Measurements from ENCODE around the gene FAM222A.

FAM222A gene

DNA sequence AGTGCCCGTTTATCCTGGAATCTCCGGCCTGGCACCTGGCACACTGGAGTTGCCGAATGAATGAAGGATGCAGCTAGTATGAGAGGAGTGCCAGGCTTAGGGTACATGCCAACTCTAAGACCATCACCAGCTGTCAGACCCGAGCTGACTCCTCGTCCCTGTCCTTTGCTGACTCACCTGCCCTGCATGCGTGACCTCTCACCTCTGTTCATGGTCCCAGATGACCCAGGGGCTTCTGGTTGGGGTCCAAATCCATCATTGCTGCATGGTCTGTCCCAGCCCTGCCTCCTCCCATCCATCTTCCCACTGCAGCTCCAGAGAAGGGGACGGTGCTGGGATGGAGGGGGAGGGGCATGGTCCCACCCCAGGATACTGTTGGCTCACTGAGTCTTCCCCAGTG, 9.9 kb upstream of the FAM222A start:
- Histone ChIP-seq H3K4me3 (ENCODE audit: low read depth, low read length) (no peak overlapping the region), H3K27ac (ENCODE audit: low read depth, low read length) (no peak overlapping the region), H3K4me1 (ENCODE audit: control insufficient read depth, insufficient read depth, low read length, unreplicated experiment) (no peaks in the 10 kb centered on the region), H3K36me3 (ENCODE audit: insufficient read depth, low read length) (no peaks in the 10 kb centered on the region), H2AFZ (ENCODE audit: low read length, unreplicated experiment) (no peak overlapping the region), H3K79me2 (ENCODE audit: control insufficient read depth, insufficient read depth, low read length, unreplicated experiment) (no peaks in the 10 kb centered on the region), H3K27me3 (ENCODE audit: insufficient read depth, low read length) (peaks cover 11% of the 10 kb centered on the region)

DNA sequence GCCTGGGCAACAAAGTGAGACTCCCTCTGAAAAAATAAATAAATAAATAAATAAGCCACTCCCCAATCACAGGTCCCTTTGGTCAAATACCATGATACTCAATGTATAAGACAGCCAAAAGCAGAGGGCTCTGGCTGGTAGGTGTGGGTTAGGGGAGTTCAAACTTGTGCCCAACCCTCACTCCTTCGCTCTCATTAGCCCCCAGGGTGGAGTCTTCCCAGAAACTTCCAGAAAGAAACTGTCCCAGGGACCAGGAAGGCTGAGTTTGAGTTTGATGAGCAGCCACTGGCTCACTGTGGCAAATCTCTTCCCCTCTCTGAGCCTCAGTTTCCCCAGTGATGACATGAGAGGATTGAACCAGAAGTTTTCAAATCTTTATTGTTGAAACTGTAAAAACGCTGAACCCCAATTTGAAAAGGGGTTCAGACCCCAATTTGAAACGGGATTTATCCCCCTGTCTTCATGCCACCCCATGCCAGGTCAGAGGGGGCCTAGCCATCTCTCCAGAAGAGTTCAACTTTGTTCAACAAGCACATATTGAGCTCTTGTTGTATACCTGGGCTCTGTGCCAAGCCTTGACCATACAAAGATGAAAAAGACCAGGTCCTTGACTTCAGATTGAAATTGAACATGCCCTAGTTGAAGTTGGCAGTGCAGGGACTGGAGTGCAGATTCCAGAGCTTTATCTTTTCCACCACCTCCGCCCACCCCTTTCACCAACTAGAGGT, 9.1 kb upstream of the FAM222A start:
- Histone ChIP-seq H3K36me3 (ENCODE audit: insufficient read depth, low read length) (no peaks in the 10 kb centered on the region), H3K79me2 (ENCODE audit: control insufficient read depth, insufficient read depth, low read length, unreplicated experiment) (no peaks in the 10 kb centered on the region), H3K27me3 (ENCODE audit: insufficient read depth, low read length) (peaks cover 11% of the 10 kb centered on the region), H3K27ac (ENCODE audit: low read depth, low read length) (no peak overlapping the region), H2AFZ (ENCODE audit: low read length, unreplicated experiment) (no peak overlapping the region), H3K4me3 (ENCODE audit: low read depth, low read length) (no peak overlapping the region), H3K4me1 (ENCODE audit: control insufficient read depth, insufficient read depth, low read length, unreplicated experiment) (no peaks in the 10 kb centered on the region)

DNA sequence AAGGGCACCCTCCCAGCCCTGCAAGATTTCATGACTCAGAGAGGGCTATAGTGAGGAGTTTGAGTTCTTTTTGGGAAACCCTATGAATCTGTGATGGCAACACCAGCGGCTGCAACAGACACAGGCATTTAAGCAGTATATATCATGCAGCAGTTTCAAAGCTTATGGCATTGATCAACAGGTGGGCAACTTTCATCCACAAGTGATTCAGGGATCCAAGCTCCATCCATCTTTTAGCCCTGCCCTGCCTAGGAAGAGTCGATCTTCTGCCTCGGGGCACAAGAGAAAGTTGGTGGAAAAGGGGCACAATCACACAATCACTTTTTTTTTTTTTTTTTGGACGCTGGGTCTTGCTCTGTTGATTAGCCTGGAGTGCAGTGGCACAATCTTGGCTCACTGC, 8.3 kb upstream of the FAM222A start:
- H3K36me3 ChIP-seq (ENCODE audit: insufficient read depth, low read length), result no peaks in the 10 kb centered on the region
- no peaks in the 10 kb centered on the region for H3K4me1 ChIP-seq (ENCODE audit: control insufficient read depth, insufficient read depth, low read length, unreplicated experiment)
- no peak overlapping the region for H3K4me3 ChIP-seq (ENCODE audit: low read depth, low read length)
- no peak overlapping the region for H2AFZ ChIP-seq (ENCODE audit: low read length, unreplicated experiment)
- peaks cover 11% of the 10 kb centered on the region for H3K27me3 ChIP-seq (ENCODE audit: insufficient read depth, low read length)
- no peaks in the 10 kb centered on the region for H3K79me2 ChIP-seq (ENCODE audit: control insufficient read depth, insufficient read depth, low read length, unreplicated experiment)
- no peak overlapping the region for H3K27ac ChIP-seq (ENCODE audit: low read depth, low read length)

DNA sequence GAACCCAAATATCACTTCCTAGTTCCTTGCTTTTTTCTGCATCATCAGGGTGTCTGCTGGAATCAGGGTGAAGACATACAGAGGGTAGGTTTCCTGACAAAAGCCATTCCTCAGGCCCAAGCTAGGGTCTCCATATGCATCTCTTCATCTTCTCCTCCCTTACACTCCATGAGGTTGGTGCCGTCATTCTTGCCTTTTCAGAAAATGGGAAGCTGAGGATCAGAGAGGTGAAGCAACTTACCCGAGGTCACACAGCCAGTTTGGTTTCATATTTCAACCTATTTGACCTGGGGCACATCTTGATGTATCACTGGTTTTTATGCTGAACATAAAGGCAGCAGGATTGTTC, 7.3 kb upstream of the FAM222A start:
- Histone ChIP-seq H3K4me3 (ENCODE audit: low read depth, low read length) (no peak overlapping the region), H3K27ac (ENCODE audit: low read depth, low read length) (no peak overlapping the region), H3K36me3 (ENCODE audit: insufficient read depth, low read length) (no peaks in the 10 kb centered on the region)

GRCh38 chr12:109706747-109707469, 6.7 kb upstream of the FAM222A start:
- no peak overlapping the region for H3K4me3 ChIP-seq (ENCODE audit: low read depth, low read length)
- no peaks in the 10 kb centered on the region for H3K79me2 ChIP-seq (ENCODE audit: control insufficient read depth, insufficient read depth, low read length, unreplicated experiment)
- H3K4me1 ChIP-seq (ENCODE audit: control insufficient read depth, insufficient read depth, low read length, unreplicated experiment), result peaks cover 5% of the 10 kb centered on the region
- H3K27me3 ChIP-seq (ENCODE audit: insufficient read depth, low read length), result peaks cover 21% of the 10 kb centered on the region
- H3K27ac ChIP-seq (ENCODE audit: low read depth, low read length), result no peak overlapping the region
- no peak overlapping the region for H2AFZ ChIP-seq (ENCODE audit: low read length, unreplicated experiment)
- H3K36me3 ChIP-seq (ENCODE audit: insufficient read depth, low read length), result no peaks in the 10 kb centered on the region

More for the DNA sequence above, 7.3 kb upstream of the FAM222A start:
- Histone ChIP-seq H3K4me1 (ENCODE audit: control insufficient read depth, insufficient read depth, low read length, unreplicated experiment) (peaks cover 5% of the 10 kb centered on the region), H3K79me2 (ENCODE audit: control insufficient read depth, insufficient read depth, low read length, unreplicated experiment) (no peaks in the 10 kb centered on the region), H3K27me3 (ENCODE audit: insufficient read depth, low read length) (peaks cover 16% of the 10 kb centered on the region; the same call in 1 of the 2 replicates), H2AFZ (ENCODE audit: low read length, unreplicated experiment) (no peak overlapping the region)

DNA sequence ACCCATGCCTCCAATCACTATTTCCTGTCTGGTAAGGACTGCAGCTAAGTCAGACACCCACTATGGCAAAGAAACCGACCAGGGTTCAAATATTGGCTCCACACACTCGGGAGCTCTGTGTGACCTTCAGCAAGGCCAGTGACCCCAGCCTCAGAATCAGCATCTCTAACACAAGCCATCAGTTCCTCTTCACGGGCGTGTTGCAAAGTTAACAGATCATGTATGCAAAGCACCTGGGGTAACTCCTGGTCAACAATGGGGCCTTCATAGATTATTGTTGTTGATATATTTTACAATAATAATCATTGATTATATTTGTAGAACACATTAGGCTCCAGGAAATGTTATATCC, 6.2 kb upstream of the FAM222A start:
- Histone ChIP-seq H3K27me3 (ENCODE audit: insufficient read depth, low read length) (peaks cover 27% of the 10 kb centered on the region), H3K79me2 (ENCODE audit: control insufficient read depth, insufficient read depth, low read length, unreplicated experiment) (no peaks in the 10 kb centered on the region), H3K4me1 (ENCODE audit: control insufficient read depth, insufficient read depth, low read length, unreplicated experiment) (peaks cover 5% of the 10 kb centered on the region), H3K36me3 (ENCODE audit: insufficient read depth, low read length) (no peaks in the 10 kb centered on the region), H3K4me3 (ENCODE audit: low read depth, low read length) (no peak overlapping the region), H3K27ac (ENCODE audit: low read depth, low read length) (no peak overlapping the region), H2AFZ (ENCODE audit: low read length, unreplicated experiment) (no peak overlapping the region)

DNA sequence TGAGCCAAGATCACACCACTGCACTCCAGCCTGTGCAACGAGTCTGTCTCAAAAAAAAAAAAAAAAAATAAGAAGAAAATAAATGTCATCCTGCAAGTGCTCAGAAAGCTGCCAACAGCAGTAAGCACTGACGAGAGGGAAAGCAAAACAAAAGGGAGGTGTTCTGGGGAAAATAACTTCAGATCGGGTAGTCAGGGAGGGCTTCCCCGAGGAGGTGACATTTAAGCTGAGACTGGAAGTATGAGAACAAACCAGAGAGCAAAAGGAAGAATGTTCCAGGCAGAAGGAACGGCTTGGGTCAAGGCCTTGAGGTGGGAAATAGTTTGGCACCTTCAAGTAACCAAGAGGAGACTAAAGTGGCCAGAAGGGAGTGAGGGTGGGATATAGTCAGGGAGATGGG, 4.7 kb upstream of the FAM222A start:
- Histone ChIP-seq H3K4me1 (ENCODE audit: control insufficient read depth, insufficient read depth, low read length, unreplicated experiment) (peaks cover 5% of the 10 kb centered on the region), H3K27ac (ENCODE audit: low read depth, low read length) (no peak overlapping the region), H3K79me2 (ENCODE audit: control insufficient read depth, insufficient read depth, low read length, unreplicated experiment) (no peaks in the 10 kb centered on the region), H3K4me3 (ENCODE audit: low read depth, low read length) (no peak overlapping the region), H3K27me3 (ENCODE audit: insufficient read depth, low read length) (peaks cover 34% of the 10 kb centered on the region), H3K36me3 (ENCODE audit: insufficient read depth, low read length) (no peaks in the 10 kb centered on the region), H2AFZ (ENCODE audit: low read length, unreplicated experiment) (no peak overlapping the region)

GRCh38 chr12:109709401-109709991, 4.1 kb upstream of the FAM222A start:
- Histone ChIP-seq H3K36me3 (ENCODE audit: insufficient read depth, low read length) (no peaks in the 10 kb centered on the region), H3K27me3 (ENCODE audit: insufficient read depth, low read length) (peaks cover 35% of the 10 kb centered on the region), H2AFZ (ENCODE audit: low read length, unreplicated experiment) (no peak overlapping the region), H3K4me3 (ENCODE audit: low read depth, low read length) (no peak overlapping the region), H3K27ac (ENCODE audit: low read depth, low read length) (no peak overlapping the region), H3K4me1 (ENCODE audit: control insufficient read depth, insufficient read depth, low read length, unreplicated experiment) (peaks cover 5% of the 10 kb centered on the region), H3K79me2 (ENCODE audit: control insufficient read depth, insufficient read depth, low read length, unreplicated experiment) (no peaks in the 10 kb centered on the region)

DNA sequence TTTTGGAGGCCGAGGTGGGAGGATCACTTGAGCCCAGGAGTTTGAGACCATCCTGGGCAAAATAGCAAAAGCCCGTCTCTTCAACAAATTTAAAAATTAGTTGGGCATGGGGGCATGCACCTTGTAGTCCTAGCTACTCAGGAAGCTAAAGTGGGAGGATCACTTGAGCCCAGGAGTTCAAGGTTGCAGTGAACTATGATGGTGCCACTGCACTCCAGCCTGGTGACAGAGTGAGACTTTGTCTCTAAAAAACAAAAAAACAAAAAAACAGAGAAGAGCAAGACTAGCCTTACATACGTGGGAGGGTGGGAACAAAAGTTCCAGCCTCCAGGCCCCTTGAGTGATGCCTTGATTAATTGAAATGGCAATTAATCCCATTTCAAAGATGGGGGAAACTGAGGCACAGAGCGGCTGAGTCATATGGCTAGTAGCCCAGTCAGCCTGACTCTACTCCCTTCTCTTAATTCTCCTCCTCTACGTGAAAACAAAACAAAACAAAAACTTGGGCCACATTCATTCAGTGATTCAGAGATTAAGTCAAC, 3.3 kb upstream of the FAM222A start:
- Histone ChIP-seq H3K4me3 (ENCODE audit: low read depth, low read length) (no peak overlapping the region), H2AFZ (ENCODE audit: low read length, unreplicated experiment) (no peak overlapping the region), H3K36me3 (ENCODE audit: insufficient read depth, low read length) (no peaks in the 10 kb centered on the region), H3K4me1 (ENCODE audit: control insufficient read depth, insufficient read depth, low read length, unreplicated experiment) (peaks cover 5% of the 10 kb centered on the region), H3K79me2 (ENCODE audit: control insufficient read depth, insufficient read depth, low read length, unreplicated experiment) (no peaks in the 10 kb centered on the region), H3K27me3 (ENCODE audit: insufficient read depth, low read length) (peaks cover 43% of the 10 kb centered on the region), H3K27ac (ENCODE audit: low read depth, low read length) (no peak overlapping the region)

- Histone ChIP-seq H3K4me1 (ENCODE audit: control insufficient read depth, insufficient read depth, low read length, unreplicated experiment) (peaks cover 5% of the 10 kb centered on the region), H2AFZ (ENCODE audit: low read length, unreplicated experiment) (no peak overlapping the region), H3K79me2 (ENCODE audit: control insufficient read depth, insufficient read depth, low read length, unreplicated experiment) (no peaks in the 10 kb centered on the region), H3K36me3 (ENCODE audit: insufficient read depth, low read length) (no peaks in the 10 kb centered on the region), H3K27ac (ENCODE audit: low read depth, low read length) (no peak overlapping the region), H3K4me3 (ENCODE audit: low read depth, low read length) (no peak overlapping the region), H3K27me3 (ENCODE audit: insufficient read depth, low read length) (peaks cover 46% of the 10 kb centered on the region)
Measured at GRCh38 chr12:109710747-109711595, 2.7 kb upstream of the FAM222A start.

Measured in ACC112 (cell line).